ENCODE measurements around the gene SLC6A6.
A peak's percentile ranks its signal among the peaks of the same experiment; 100 is the strongest.

The SLC6A6 gene

DNA sequence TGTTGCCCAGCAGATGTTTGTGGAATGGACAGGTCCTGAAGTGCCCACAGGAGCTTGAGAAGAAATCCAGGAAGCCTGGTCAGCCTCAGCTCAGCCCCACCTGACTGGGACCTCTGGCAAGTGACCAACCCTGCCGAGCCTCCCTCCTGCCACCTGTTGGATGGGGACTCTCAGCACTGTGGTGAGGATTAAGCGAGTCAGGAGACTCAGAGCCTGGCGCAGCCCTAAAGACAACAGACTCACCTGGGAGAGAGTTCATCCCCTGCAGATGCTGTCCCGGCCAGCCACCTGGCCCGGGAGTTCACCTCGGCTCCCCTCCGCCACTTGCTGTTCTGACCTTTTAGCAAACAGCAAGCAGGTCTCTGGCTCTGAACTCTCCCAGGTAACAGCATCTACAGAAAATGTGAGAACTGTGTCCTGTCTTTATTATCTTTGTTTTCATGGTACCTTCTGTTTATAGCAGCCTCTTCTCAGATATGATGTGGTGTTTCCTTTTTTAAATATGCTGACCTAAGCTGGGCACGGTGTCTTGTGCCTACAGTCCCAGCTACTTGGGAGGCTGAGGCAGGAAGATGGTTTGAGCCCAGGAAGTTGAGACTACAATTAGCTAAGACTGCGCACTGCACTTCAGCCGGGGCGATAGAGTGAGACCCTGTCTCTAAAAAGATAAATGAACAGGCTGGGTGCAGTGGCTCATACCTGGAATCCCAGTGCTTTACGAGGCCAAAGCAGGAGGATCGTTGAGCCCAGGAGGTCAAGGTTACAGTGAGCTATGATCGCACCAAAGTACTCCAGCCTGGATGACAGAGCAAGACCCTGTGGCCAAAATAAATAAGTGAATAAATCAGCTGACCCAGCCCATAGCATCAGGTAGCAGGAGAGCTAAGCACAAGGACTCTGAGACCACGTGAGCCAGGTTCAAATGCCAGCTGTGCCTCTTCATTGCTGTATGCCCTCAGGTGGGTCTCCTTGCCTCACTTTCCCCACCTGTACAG is 32.4 kb upstream of the SLC6A6 start:
- H3K36me3 ChIP-seq (ENCODE audit: control insufficient read depth, insufficient read depth, low read length), result no peaks in the 10 kb centered on the region
- TF ChIP-seq, protein P1, sequence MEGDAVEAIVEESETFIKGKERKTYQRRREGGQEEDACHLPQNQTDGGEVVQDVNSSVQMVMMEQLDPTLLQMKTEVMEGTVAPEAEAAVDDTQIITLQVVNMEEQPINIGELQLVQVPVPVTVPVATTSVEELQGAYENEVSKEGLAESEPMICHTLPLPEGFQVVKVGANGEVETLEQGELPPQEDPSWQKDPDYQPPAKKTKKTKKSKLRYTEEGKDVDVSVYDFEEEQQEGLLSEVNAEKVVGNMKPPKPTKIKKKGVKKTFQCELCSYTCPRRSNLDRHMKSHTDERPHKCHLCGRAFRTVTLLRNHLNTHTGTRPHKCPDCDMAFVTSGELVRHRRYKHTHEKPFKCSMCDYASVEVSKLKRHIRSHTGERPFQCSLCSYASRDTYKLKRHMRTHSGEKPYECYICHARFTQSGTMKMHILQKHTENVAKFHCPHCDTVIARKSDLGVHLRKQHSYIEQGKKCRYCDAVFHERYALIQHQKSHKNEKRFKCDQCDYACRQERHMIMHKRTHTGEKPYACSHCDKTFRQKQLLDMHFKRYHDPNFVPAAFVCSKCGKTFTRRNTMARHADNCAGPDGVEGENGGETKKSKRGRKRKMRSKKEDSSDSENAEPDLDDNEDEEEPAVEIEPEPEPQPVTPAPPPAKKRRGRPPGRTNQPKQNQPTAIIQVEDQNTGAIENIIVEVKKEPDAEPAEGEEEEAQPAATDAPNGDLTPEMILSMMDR (IDR thresholded peaks at IDR 0.05; ENCODE audit: insufficient read depth, low read length, poor library complexity, severe bottlenecking), result peak; percentile 10
- DNase-seq (ENCODE audit: extremely low read depth, insufficient read length), result no peak
- H3K4me3 ChIP-seq (replicated peaks; ENCODE audit: low read depth, low read length), result no peak overlapping the region
- H3K27me3 ChIP-seq (replicated peaks; ENCODE audit: control insufficient read depth, insufficient read depth, low read length), result no peaks in the 10 kb centered on the region; the same call in 1 of the 2 replicates

DNA sequence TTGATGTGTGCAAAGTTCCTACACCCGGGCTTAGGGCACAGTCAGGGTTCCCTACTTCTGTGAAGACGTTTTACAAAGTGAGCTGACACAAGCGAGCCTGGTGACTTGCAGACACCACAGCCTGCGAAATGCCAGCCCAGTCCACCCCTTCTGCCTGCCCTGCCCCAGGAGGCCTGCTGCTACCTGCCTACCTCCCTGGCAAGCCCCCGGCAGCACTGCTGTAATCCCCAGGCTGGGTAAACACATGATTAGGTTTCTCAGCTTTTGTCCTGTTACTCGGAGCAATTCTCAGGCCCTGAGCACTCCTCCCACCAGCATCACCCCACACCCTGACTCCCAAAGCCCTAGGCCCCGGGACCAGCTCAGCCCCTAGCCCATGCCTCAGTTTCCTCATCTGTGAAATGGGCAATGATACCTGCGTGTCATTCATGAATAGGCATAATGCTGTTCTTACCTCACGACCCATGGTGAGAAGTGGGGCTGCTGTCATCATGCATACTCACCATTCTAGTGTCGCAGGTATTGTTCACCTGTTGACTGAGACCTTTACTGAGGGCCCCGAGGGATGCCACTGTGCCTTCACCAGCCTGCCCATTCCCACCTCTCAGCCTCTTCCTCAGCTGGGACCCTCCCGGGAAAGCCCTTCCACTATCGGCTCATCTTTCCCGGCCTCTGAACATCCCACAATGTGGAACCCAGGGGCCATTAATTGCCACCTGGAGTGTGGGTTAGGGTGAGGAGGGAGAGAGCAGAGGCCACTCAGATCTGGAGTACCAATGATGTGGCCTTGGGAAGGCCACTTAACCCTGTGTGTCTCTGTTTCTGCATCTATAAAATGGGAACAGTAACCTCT is 31.5 kb upstream of the SLC6A6 start:
- H3K4me3 ChIP-seq (replicated peaks; ENCODE audit: low read depth, low read length), result no peak overlapping the region
- no peaks in the 10 kb centered on the region; the same call in 1 of the 2 replicates for H3K27me3 ChIP-seq (replicated peaks; ENCODE audit: control insufficient read depth, insufficient read depth, low read length)
- TF ChIP-seq, protein P1 (IDR thresholded peaks at IDR 0.05; ENCODE audit: insufficient read depth, low read length, poor library complexity, severe bottlenecking), result no peak
- DNase-seq (ENCODE audit: extremely low read depth, insufficient read length), result no peak
- H3K36me3 ChIP-seq (ENCODE audit: control insufficient read depth, insufficient read depth, low read length), result no peaks in the 10 kb centered on the region

DNA sequence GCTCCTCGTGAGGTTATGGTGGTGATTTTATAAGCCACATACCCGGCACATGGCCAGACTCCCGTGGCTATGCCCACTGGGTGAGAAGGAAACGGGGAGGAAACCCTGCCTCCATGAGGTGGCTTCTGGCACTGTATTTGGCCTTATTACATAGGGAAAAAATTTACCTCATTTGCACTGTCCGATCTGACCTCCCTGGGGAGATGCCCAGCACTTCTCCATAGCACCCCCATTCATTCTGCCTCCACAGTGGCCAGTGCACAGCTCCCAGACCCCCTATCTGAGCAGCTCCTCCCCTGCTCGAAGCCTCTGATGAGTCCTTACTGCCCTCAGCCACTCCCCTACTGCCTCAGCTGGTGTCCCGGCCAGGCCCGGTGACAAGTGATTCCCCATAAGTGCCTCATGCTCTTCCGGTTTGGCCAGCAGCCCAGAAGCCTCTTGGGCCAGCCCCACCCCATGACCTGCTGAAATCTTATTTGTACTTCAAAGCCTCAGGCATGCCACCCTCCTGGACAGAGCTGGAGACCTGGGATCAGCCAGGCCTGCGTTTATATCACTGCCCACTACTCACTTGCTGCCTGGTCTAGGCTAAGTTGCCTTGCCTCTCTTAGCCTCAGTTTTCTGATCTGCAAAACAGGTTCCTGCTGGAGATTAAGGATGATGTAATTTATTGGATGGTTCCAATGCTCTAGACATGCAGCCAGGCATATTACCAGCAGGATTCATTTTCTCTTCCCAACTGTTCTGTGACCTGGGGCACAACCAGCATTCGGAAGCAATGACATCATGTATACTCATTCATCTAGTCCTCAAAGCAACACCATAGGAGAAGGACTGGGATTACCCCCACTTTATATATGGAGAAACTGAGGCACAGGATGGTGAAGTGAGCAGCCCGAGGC is 30.6 kb upstream of the SLC6A6 start:
- TF ChIP-seq, protein P1 (IDR thresholded peaks at IDR 0.05; ENCODE audit: insufficient read depth, low read length, poor library complexity, severe bottlenecking), result no peak
- Histone ChIP-seq H3K36me3 (ENCODE audit: control insufficient read depth, insufficient read depth, low read length) (no peaks in the 10 kb centered on the region), H3K4me3 (replicated peaks; ENCODE audit: low read depth, low read length) (no peak overlapping the region), H3K27me3 (replicated peaks; ENCODE audit: control insufficient read depth, insufficient read depth, low read length) (no peaks in the 10 kb centered on the region; the same call in 1 of the 2 replicates)
- DNase-seq (ENCODE audit: extremely low read depth, insufficient read length), result no peak

DNA sequence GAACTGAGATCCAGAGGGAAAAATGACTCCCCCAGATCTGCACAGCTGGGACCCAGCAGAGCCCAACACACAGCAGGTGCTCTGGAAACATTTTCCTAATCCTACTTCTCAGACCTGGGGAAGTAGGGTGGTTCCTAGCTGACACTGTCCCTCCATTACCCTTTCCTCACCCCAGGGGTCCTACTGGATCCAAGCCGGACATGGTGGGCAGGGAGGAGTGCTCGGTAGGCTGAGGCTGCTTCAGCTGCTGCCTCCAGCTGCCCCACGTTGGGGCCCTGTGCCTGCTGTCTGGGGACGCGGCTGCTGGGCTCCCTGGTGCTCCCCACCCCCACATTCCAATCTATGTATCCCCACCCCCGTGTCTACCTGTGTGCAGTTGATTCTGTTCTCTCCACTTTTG is 29.8 kb upstream of the SLC6A6 start:
- H3K4me3 ChIP-seq (replicated peaks; ENCODE audit: low read depth, low read length), result no peak overlapping the region
- H3K27me3 ChIP-seq (replicated peaks; ENCODE audit: control insufficient read depth, insufficient read depth, low read length), result no peaks in the 10 kb centered on the region; the same call in 1 of the 2 replicates
- no peaks in the 10 kb centered on the region for H3K36me3 ChIP-seq (ENCODE audit: control insufficient read depth, insufficient read depth, low read length)
- no peak for DNase-seq (ENCODE audit: extremely low read depth, insufficient read length)
- TF ChIP-seq, protein P1 (IDR thresholded peaks at IDR 0.05; ENCODE audit: insufficient read depth, low read length, poor library complexity, severe bottlenecking), result no peak

DNA sequence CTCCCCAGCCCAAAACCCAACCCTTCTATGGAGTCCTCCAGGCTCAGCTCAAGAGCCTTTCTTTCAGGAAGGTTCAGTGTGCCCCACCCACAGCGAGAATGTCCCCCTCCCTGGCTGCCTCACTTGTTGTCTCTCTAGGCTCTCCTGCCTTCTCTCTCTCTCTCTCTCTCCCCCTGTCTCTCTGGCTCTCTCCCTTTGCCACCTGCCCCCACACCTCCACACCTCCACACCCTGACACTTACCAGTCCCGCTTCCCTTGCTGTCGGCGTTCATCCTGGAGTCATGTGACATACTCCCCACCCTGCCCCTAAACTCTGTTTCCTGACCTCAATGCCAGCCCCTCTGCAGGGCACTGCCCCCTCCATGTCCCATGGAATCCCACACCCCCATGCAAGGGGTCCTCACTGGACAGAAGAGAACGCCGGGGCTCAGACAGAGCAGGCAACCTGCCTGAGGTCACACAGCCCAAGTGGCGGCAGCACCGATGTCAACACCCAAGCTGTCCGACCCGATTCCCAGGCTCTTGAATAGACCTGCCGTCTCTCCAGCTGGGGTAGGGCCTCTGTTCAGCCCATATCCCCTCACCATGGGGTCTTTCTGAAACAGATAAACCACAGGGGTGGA is 28.5 kb upstream of the SLC6A6 start:
- no peak for DNase-seq (ENCODE audit: extremely low read depth, insufficient read length)
- H3K4me3 ChIP-seq (replicated peaks; ENCODE audit: low read depth, low read length), result no peak overlapping the region
- TF ChIP-seq, protein P1 (IDR thresholded peaks at IDR 0.05; ENCODE audit: insufficient read depth, low read length, poor library complexity, severe bottlenecking), result no peak
- H3K36me3 ChIP-seq (ENCODE audit: control insufficient read depth, insufficient read depth, low read length), result no peaks in the 10 kb centered on the region
- no peaks in the 10 kb centered on the region; the same call in 1 of the 2 replicates for H3K27me3 ChIP-seq (replicated peaks; ENCODE audit: control insufficient read depth, insufficient read depth, low read length)

Data from GM06990 (cell line).